Heart right ventricle (tissue), 16 donors: ENCODE data around the gene RPL14. TPM values are rescaled to one million over a fixed set of nuclear protein-coding genes. Genes with fewer than 3 reads are reported as not detected.

ENCODE experiments used
- ATAC-seq, 8 donors: fragments of 200-7000 bp; cut with Tn5 transposase; one replicate each; pipeline ENCODE4 v1.9.1; 2020; ENCODE audit warnings: mild to moderate bottlenecking in 8 of 8, moderate library complexity in 8 of 8, moderate number of reproducible peaks in 1 of 8
- DNase-seq, 2 donors: peaks; one replicate each; pipeline ENCODE4 v3.0.0-alpha.2; 2020
- H3K27ac ChIP-seq, 10 donors: fragments of 200-600 bp; sonication (generic) in 2 of 10; one replicate each; pipeline versions ENCODE4 v1.5.0 to v1.8.0; 2020 to 2022; ENCODE audit warnings: mild to moderate bottlenecking in 3 of 10
- H3K27me3 ChIP-seq, 7 donors: fragments of 200-600 bp; one replicate each; pipeline ENCODE4 v1.8.0; 2021 to 2022; ENCODE audit warnings: mild to moderate bottlenecking in 2 of 7
- H3K36me3 ChIP-seq, 9 donors: fragments of 200-600 bp; sonication (generic) in 1 of 9; one replicate each; pipeline versions ENCODE4 v1.5.0 to v1.8.0; 2020 to 2022; ENCODE audit warnings: mild to moderate bottlenecking in 2 of 9
- H3K4me1 ChIP-seq, 9 donors: fragments of 200-600 bp; sonication (generic) in 1 of 9; one replicate each; pipeline versions ENCODE4 v1.5.0 to v1.8.0; 2020 to 2022; ENCODE audit warnings: mild to moderate bottlenecking in 4 of 9
- H3K4me3 ChIP-seq, 10 donors: fragments of 200-600 bp; sonication (generic) in 2 of 10; one replicate each; pipeline versions ENCODE4 v1.5.0 to v1.8.0; 2020 to 2022; ENCODE audit warnings: mild to moderate bottlenecking in 7 of 10, moderate library complexity in 2 of 10
- H3K9me3 ChIP-seq, 11 donors: fragments of 200-600 bp in 10 of 11; sonication (generic) in 2 of 11; one replicate each; pipeline versions ENCODE4 v1.5.0 to v1.8.0; 2013 to 2022; ENCODE audit warnings: mild to moderate bottlenecking in 2 of 11, control low read depth in 1 of 11, moderate library complexity in 1 of 11
- WGBS, 2 donors: extraction: QIAGEN DNeasy Blood & Tissue Kit; methylation state at CpG; one replicate each; pipeline ENCODE4 v1.1.7; 2013; ENCODE audit warnings: inconsistent platforms in 1 of 2; 5-methylcytosine and 5-hydroxymethylcytosine counted together
- intact Hi-C, 10 donors: fragments of 100-400 bp; cut with DNase I; formaldehyde crosslinking; loops; one replicate each; pipeline versions ENCODE4 v1.11.1 to v1.14.2; 2022
- polyA plus RNA-seq, 2 donors: library from polyadenylated mRNA; stranded (reverse); fragments of 200-250 nt; gene quantifications; one replicate each; pipeline ENCODE4 v1.2.3, GENCODE V29; 2013
- total RNA-seq, 10 donors: library from RNA; stranded (reverse); fragmentation: NEBNext Ultra II Directional in 3 of 10; extraction: Animal tissue kit (Norgen Biotek cat#: 25700) in 3 of 10; gene quantifications; one replicate each; pipeline versions ENCODE4 v1.2.1 to v1.2.4, GENCODE V29; 2021 to 2023
- TF ChIP-seq, protein P1 (sequence below), 9 donors: fragments of 200-600 bp; sonication (generic) in 2 of 9; IDR thresholded peaks; one replicate each; pipeline versions ENCODE4 v1.5.0 to v1.8.0; 2021 to 2022; ENCODE audit warnings: antibody characterized with exemption in 9 of 9, mild to moderate bottlenecking in 5 of 9, moderate library complexity in 1 of 9
- donor health status: Arrhythmogenic right ventricular cardiomyopathy.
- donor health status: ischemic (EF 13 %, LVEDD 7.1; RV severe dilation, severe dysfunction).
- donor health status: healthy with polysubstance abuse.
- donor health status: DM: no; HTN: yes; CAD: no.
- donor health status: DM: no; HTN: no; CAD: no.
- donor health status: ischemic (EF 25% LVEDD 6.9; RV normal size, moderate dysfunction).
- donor health status: ischemic (EF 25% LVEDD 5.7; RV mildly dilated, moderate dysfunction).
- donor health status: healthy.
- donor health status: DM: yes; HTN: yes; CAD: no.
- donor health status: Ischemic cardiomyopathy.
- donor health status: ischemic (EF 35%, LVEDD 5.7; RV mildly dilated, moderate dysfunction).
- donor health status: nonischemic (EF 11% LVEDD 7.7; RV severe dilation, severe dysfunction).
- donor health status: DM: yes; HTN: yes; CAD: no.
- donor health status: PGD.
- donor health status: ischemic (EF 29% LVEDD 5.4; RV normal size, mild dysfunction).
- donor health status: nonischemic (EF 23%, LVEDD 6.1; RV moderate dilation, normal function).

The RPL14 gene
- total and polyA plus RNA-seq, 12 donors = 882 to 1,433 (median 1,010) TPM

DNA sequence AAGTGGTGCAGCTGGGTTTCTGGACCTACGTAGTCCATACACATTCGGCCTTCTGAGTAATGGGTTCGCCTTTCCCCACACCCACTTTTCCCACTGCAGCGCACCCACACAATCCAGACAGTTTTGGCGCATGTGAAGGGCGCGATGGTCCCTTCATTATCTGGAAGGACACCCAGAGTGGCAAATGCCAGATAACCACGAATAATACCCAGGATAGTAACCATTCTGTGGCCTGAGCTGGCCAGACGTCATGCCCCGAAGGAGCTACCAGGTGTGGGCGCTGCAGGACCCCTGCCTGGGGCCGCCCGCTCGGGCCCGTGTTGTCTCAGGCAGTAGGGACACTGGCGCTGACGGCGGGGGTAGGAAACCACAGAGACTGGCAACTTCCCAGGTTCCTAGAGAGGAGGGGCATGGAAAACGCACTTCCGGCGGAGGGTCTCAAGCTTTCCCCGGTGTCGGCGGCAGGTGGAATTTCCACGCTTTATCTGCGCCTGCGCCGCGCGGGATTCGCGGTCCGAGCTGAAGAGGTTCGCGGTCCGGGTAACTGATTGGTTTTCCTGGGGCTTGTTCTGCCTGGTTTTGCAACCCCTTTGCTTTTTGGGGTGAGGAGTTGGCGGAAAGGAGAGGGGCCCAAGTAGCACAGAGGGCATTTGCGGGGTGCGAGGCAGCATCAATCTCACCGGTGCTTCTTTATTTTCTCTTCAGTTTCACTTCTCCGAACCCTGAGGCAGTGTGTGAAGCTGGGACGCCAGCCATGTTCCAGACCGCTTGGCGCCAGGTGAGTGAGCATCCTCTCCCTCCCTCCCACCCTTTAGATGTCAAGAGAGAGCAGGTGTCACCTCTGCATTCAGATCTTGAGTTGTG is 48.7 kb downstream of the RPL14 start, which contains the start of gene ZNF620:
Gene ZNF620, plus strand, starts transcription at position 441 of the 864 bp plus-strand sequence. Its CDS starts 314 bp downstream, at position 755.
- H3K27me3 ChIP-seq = no peaks in the 10 kb centered on the region
- H3K27ac ChIP-seq = peak within 1 kb of the TSS; percentile 38 to 85 (median 74)
- 5 to 6% methylated on average over 44 of the region's 44 CpGs for WGBS, 2 donors
- peaks cover 0 to 24% (median 0%) of the 10 kb centered on the region in 9 donors for H3K36me3 ChIP-seq
- intact Hi-C loops = loop anchor here in 1 of 10 donors (5.0 kb wide), 1 partner anchor 49 kb away; the partner anchor contains the start of gene RPL14
- no peaks in the 10 kb centered on the region for H3K9me3 ChIP-seq
- ATAC-seq = peak; percentile 92 to 98 (median 96)
- DNase-seq = peak; percentile 73 to 86
- H3K4me3 ChIP-seq = peak within 1 kb of the TSS; percentile 46 to 77 (median 68)
- H3K4me1 ChIP-seq = peaks cover 0 to 24% (median 12%) of the 10 kb centered on the region in 9 donors
- TF ChIP-seq, protein P1, sequence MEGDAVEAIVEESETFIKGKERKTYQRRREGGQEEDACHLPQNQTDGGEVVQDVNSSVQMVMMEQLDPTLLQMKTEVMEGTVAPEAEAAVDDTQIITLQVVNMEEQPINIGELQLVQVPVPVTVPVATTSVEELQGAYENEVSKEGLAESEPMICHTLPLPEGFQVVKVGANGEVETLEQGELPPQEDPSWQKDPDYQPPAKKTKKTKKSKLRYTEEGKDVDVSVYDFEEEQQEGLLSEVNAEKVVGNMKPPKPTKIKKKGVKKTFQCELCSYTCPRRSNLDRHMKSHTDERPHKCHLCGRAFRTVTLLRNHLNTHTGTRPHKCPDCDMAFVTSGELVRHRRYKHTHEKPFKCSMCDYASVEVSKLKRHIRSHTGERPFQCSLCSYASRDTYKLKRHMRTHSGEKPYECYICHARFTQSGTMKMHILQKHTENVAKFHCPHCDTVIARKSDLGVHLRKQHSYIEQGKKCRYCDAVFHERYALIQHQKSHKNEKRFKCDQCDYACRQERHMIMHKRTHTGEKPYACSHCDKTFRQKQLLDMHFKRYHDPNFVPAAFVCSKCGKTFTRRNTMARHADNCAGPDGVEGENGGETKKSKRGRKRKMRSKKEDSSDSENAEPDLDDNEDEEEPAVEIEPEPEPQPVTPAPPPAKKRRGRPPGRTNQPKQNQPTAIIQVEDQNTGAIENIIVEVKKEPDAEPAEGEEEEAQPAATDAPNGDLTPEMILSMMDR (IDR thresholded peaks at IDR 0.05) = peak in 7 of 9 donors; percentile 17 to 61 (median 34)

DNA sequence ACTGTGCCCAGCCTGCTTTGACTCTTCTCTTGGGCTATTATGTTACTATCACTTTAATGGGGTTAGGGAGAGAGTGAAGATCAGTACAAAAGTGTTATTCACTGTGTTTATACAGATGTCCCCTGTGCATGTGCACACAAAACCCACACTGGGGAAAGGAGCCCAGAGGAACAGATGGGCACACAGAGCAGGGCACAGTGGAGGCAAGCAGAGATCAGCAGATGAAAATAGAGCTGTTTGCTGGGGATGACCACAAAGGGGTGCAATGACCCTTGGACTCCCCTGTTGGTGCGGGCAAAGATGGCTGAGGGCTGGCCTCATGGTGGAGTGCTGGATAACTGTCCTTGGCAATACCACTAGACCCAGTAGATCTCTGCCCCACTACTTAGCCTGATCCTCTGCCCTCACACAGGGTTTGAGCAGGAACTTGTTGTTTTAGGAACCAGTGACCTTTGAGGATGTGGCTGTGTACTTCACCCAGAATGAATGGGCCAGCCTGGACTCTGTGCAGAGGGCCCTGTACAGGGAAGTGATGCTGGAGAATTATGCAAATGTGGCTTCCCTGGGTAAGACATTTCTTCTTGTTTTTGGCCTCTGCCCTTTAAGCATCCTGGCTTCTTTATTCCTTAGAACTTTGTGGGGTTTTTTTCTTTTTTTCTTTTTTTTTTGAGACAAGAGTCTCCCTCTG is 54.0 kb downstream of the RPL14 start:
- TF ChIP-seq, protein P1 (IDR thresholded peaks at IDR 0.05) = no peak
- H3K36me3 ChIP-seq = peaks cover 0 to 70% (median 4%) of the 10 kb centered on the region in 9 donors
- 92 to 100% methylated on average over 1 of the region's 1 CpG for WGBS, 2 donors

DNA sequence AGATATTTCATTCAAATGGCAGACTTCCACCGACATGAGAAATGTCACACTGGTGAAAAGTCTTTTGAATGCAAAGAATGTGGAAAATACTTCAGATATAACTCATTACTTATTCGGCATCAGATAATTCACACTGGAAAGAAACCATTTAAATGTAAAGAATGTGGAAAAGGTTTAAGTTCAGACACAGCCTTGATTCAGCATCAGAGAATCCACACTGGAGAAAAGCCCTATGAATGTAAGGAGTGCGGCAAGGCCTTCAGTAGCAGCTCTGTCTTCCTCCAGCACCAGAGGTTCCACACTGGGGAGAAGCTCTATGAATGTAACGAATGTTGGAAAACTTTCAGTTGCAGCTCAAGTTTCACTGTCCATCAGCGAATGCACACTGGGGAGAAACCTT is 59.1 kb downstream of the RPL14 start:
- TF ChIP-seq, protein P1 (IDR thresholded peaks at IDR 0.05) = no peak
- peaks cover 0 to 51% (median 13%) of the 10 kb centered on the region in 9 donors for H3K36me3 ChIP-seq

More for the DNA sequence above, 54.0 kb downstream of the RPL14 start:
- DNase-seq (no peak), ATAC-seq (no peak)
- H3K9me3 ChIP-seq = no peaks in the 10 kb centered on the region
- no peak overlapping the region for H3K27ac ChIP-seq
- H3K4me3 ChIP-seq = no peak overlapping the region
- no peaks in the 10 kb centered on the region for H3K27me3 ChIP-seq
- H3K4me1 ChIP-seq = peaks cover 0 to 8% (median 6%) of the 10 kb centered on the region in 9 donors
- intact Hi-C loops = no loop called here

DNA sequence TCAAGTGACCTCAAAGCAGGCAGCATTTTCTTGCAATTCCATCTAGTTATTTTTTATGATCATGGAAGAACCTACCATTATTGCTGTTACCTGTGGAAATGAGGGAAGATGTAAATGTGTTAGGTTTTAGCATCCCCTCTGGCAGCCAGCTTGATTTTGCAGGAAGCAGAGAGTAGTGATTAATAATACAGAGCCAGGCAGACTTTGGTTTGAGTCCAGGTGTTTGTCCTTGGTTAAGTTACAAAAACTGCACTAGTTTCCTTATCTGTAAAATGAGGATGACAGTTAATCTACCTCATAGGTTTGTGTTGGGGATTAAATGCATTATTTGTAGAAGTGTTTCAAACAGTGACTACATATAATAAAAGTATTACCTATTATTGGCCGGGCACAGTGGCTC is 60.9 kb downstream of the RPL14 start:
- H3K9me3 ChIP-seq = peaks cover 0 to 3% (median 0%) of the 10 kb centered on the region in 11 donors
- no peak overlapping the region for H3K4me3 ChIP-seq
- H3K27ac ChIP-seq = no peak overlapping the region
- ATAC-seq = no peak
- TF ChIP-seq, protein P1 (IDR thresholded peaks at IDR 0.05) = no peak
- H3K36me3 ChIP-seq = peaks cover 0 to 32% (median 11%) of the 10 kb centered on the region in 9 donors
- DNase-seq = no peak
- 90 to 91% methylated on average over 1 of the region's 1 CpG for WGBS, 2 donors
- no peaks in the 10 kb centered on the region for H3K4me1 ChIP-seq
- H3K27me3 ChIP-seq = no peaks in the 10 kb centered on the region
- intact Hi-C loops = no loop called here

More for the DNA sequence above, 59.1 kb downstream of the RPL14 start:
- H3K9me3 ChIP-seq = peaks cover 0 to 3% (median 0%) of the 10 kb centered on the region in 11 donors
- no peak overlapping the region for H3K4me3 ChIP-seq
- WGBS, 2 donors = 74 to 75% methylated on average over 5 of the region's 5 CpGs
- H3K27ac ChIP-seq = no peak overlapping the region
- H3K4me1 ChIP-seq = no peaks in the 10 kb centered on the region
- no peak for DNase-seq
- no peaks in the 10 kb centered on the region for H3K27me3 ChIP-seq
- intact Hi-C loops = no loop called here
- ATAC-seq = no peak
